CD8-positive, alpha-beta memory T cell (primary cell): ENCODE results near the gene DCAF11. TPM values are rescaled to one million over a fixed set of nuclear protein-coding genes. Genes with fewer than 3 reads are reported as not detected.

ENCODE experiments used
- CTCF ChIA-PET: fragments of 350-600 bp; sonication (Branson Sonifier 250); formaldehyde crosslinking; loops from one replicate; lab custom pipeline; 2021; ENCODE audit warnings: antibody characterized with exemption; lab: Charles Lee
- POLR2A ChIA-PET: fragments of 350-600 bp; sonication (Branson Sonifier 250); formaldehyde crosslinking; loops from one replicate; lab custom pipeline; 2021; ENCODE audit warnings: antibody characterized with exemption; lab: Charles Lee
- DNase-seq, 5 donors: peaks; one replicate each; pipeline versions ENCODE4 v3.0.0 to v3.0.0-alpha.2; 2020 to 2022; ENCODE audit warnings: mixed read lengths in 1 of 5
- H3K27ac ChIP-seq: one replicate; pipeline ENCODE4 v1.7.0; 2013; ENCODE audit warnings: low read depth, mild to moderate bottlenecking, low read length, moderate library complexity
- H3K27me3 ChIP-seq: 2 replicates; pipeline ENCODE4 v1.7.0; 2013; ENCODE audit warnings: low read length, mild to moderate bottlenecking; ENCODE audit not compliant: insufficient read depth, poor library complexity, severe bottlenecking
- H3K36me3 ChIP-seq: 2 replicates; pipeline ENCODE4 v1.7.0; 2013; ENCODE audit warnings: mild to moderate bottlenecking, low read length, moderate library complexity; ENCODE audit not compliant: insufficient read depth
- H3K4me1 ChIP-seq: 2 replicates; pipeline ENCODE4 v1.7.0; 2013; ENCODE audit warnings: mild to moderate bottlenecking, low read length, moderate library complexity; ENCODE audit not compliant: insufficient read depth
- H3K4me3 ChIP-seq: 2 replicates; pipeline ENCODE4 v1.7.0; 2013; ENCODE audit warnings: mild to moderate bottlenecking, low read length
- H3K9me3 ChIP-seq: 2 replicates; pipeline ENCODE4 v1.7.0; 2013; ENCODE audit warnings: mild to moderate bottlenecking, low read length
- H3K27ac Mint-ChIP-seq, 8 donors: one replicate each; pipeline ENCODE4 v1.8.0; 2020 to 2021; ENCODE audit warnings: mixed read lengths in 8 of 8, mild to moderate bottlenecking in 6 of 8, inconsistent platforms in 3 of 8, moderate library complexity in 3 of 8
- H3K27me3 Mint-ChIP-seq, 2 donors: one replicate each; pipeline ENCODE4 v1.8.0; 2020 to 2021; ENCODE audit warnings: mixed read lengths in 2 of 2, mild to moderate bottlenecking in 1 of 2, moderate library complexity in 1 of 2
- H3K36me3 Mint-ChIP-seq, 3 donors: one replicate each; pipeline ENCODE4 v1.8.0; 2020 to 2021; ENCODE audit warnings: mixed read lengths in 3 of 3, inconsistent platforms in 1 of 3, mild to moderate bottlenecking in 1 of 3
- H3K4me1 Mint-ChIP-seq, 3 donors: one replicate each; pipeline ENCODE4 v1.8.0; 2020 to 2021; ENCODE audit warnings: mixed read lengths in 3 of 3, inconsistent platforms in 1 of 3, mild to moderate bottlenecking in 1 of 3
- H3K4me3 Mint-ChIP-seq, 7 donors: one replicate each; pipeline ENCODE4 v1.8.0; 2020 to 2021; ENCODE audit warnings: mixed read lengths in 7 of 7, mild to moderate bottlenecking in 6 of 7, moderate library complexity in 4 of 7, inconsistent platforms in 2 of 7
- H3K9me3 Mint-ChIP-seq, 5 donors: one replicate each; pipeline ENCODE4 v1.8.0; 2020 to 2022; ENCODE audit warnings: mixed read lengths in 5 of 5, mild to moderate bottlenecking in 3 of 5, moderate library complexity in 2 of 5, inconsistent platforms in 1 of 5
- polyA plus RNA-seq: library from polyadenylated mRNA; unstranded; fragments of 300-500 nt; fragmentation: Illumina TruSeq; gene quantifications from one replicate; pipeline ENCODE4 v1.2.3, GENCODE V29; 2021
- total RNA-seq, 2 experiments: library from RNA; stranded (reverse); gene quantifications; one replicate each; pipeline ENCODE4 v1.2.3, GENCODE V29; 2021

DCAF11 gene
- total and polyA plus RNA-seq, 3 experiments from 2014 or later: 69.0 to 83.9 (median 72.4) TPM

DNA sequence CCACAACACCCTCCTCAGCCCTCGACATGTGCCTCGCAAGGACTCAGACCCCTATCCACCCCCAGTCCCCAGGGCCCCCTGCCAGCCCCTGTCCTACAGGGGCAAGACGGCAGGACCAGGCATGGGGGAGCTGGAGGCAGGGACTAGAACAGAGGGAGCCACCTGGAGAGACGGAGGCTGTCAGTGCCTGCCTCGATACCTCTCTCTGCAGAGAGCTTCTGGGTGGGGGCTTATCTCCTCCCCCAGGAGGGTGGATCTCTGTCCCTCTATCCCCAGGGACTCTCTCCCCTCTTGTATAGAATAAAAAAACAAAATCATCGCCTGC lies 45.2 kb upstream of the DCAF11 start:
- no peaks in the 10 kb centered on the region for H3K36me3 ChIP-seq
- peaks cover 5 to 21% of the 10 kb centered on the region in 2 donors for H3K27me3 Mint-ChIP-seq
- DNase-seq: no peak
- no peak overlapping the region for H3K4me3 Mint-ChIP-seq
- no peaks in the 10 kb centered on the region for H3K4me1 ChIP-seq
- peaks cover 0 to 3% (median 3%) of the 10 kb centered on the region in 3 donors for H3K4me1 Mint-ChIP-seq
- H3K4me3 ChIP-seq: no peak overlapping the region
- POLR2A ChIA-PET: no interaction called here
- H3K9me3 ChIP-seq: no peaks in the 10 kb centered on the region
- no peaks in the 10 kb centered on the region for H3K27me3 ChIP-seq
- H3K9me3 Mint-ChIP-seq: no peaks in the 10 kb centered on the region
- CTCF ChIA-PET: interaction anchor here (0.8 to 1.0 kb wide), 3 partner anchors 11 to 21 kb away, joined by 3 read pairs; no protein-coding TSS in a partner anchor
- no peaks in the 10 kb centered on the region for H3K36me3 Mint-ChIP-seq
- H3K27ac Mint-ChIP-seq: no peak overlapping the region
- H3K27ac ChIP-seq: no peak overlapping the region

DNA sequence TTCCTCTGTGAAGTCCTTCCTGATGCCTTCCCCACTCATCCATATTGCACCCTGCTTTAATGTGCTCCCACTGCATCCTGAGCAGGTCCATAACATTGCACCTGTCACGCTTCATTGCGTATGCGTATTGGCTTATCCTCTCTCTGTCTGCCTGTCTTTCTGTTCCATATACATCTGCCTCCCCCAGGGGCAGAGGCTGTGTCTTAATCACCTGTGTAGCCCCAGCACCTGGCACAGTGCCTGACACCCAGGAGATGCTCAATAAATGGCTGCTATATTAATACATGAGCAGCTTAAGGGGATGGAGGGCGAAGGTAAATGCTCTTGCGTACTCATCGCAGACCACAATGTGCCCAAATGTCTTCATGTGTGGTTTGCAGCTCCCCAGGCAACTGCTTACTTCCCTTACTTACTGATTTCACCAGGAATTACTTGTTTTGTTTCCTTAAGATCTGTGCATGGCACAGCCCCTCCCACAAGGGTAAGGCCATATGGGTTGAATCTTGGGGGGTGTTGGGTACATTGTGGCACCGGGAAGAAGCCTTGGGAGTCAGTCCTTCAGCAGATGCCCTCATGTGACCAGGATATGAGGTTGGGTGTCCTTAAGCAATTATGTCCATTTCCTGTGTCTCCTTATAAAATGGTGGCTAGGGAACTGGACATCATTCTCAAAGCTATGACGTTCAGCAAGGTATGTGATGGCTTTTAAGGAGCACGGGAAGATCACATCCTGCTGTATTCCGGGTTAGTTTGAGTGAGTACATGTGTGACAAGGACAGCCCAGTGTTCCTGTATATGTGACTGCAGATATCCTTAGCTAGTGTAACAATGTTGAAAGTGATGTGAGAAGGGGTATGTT lies 44.1 kb upstream of the DCAF11 start:
- Histone ChIP-seq H3K4me1 (no peaks in the 10 kb centered on the region), H3K36me3 (no peaks in the 10 kb centered on the region), H3K4me3 (no peak overlapping the region), H3K27me3 (no peaks in the 10 kb centered on the region), H3K9me3 (no peaks in the 10 kb centered on the region), H3K27ac (no peak overlapping the region)
- no peak for DNase-seq
- H3K9me3 Mint-ChIP-seq: no peaks in the 10 kb centered on the region
- POLR2A ChIA-PET: no interaction called here
- peaks cover 0 to 3% (median 3%) of the 10 kb centered on the region in 3 donors for H3K4me1 Mint-ChIP-seq
- H3K27ac Mint-ChIP-seq: no peak overlapping the region
- H3K36me3 Mint-ChIP-seq: no peaks in the 10 kb centered on the region
- CTCF ChIA-PET: interaction anchor here (0.8 to 1.0 kb wide), 2 partner anchors 10 to 20 kb away, joined by 3 read pairs; no protein-coding TSS in a partner anchor
- H3K27me3 Mint-ChIP-seq: peaks cover 5 to 21% of the 10 kb centered on the region in 2 donors
- no peak overlapping the region for H3K4me3 Mint-ChIP-seq

DNA sequence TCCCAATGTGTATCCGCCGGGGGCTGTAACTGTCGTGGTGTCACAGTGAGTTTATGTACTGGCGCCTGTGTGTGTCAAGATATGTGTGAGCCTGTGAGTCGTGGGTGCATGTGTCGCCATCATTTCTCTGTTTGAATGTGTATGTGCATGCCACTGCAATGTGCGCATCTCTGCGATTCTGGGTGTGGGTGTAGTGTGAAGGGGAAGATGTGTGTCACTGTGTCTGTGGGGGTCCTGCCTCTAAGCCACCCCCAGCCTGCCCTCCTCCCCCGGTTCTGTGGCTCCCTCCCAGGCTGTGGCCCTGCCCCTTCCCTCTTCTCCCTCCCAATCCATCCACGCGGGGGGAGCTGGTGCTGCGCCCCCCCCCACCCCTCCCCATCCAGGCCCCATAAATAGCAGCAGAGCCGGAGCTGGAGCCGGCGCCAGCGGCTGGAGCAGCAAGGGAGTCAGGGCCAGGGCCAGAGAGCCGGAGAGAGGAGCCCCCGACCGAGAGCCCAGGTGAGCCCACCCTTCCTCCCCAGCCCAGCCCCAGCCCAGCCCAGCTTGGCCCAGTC lies 43.4 kb upstream of the DCAF11 start, which contains the start of gene CPNE6:
CPNE6 (plus strand) TSS at position 419 of the 554 bp plus-strand sequence. CDS start 1,375 bp downstream, outside the sequence.
- Mint-ChIP-seq H3K9me3 (no peaks in the 10 kb centered on the region), H3K27me3 (peaks cover 5 to 21% of the 10 kb centered on the region in 2 donors), H3K27ac (no peak within 1 kb of the TSS), H3K4me1 (peaks cover 0 to 3% (median 3%) of the 10 kb centered on the region in 3 donors), H3K4me3 (no peak within 1 kb of the TSS), H3K36me3 (no peaks in the 10 kb centered on the region)
- ChIA-PET CTCF (no interaction called here), POLR2A (no interaction called here)
- DNase-seq: no peak
- Histone ChIP-seq H3K27me3 (no peaks in the 10 kb centered on the region), H3K36me3 (no peaks in the 10 kb centered on the region), H3K4me3 (no peak within 1 kb of the TSS), H3K27ac (no peak within 1 kb of the TSS), H3K4me1 (no peaks in the 10 kb centered on the region), H3K9me3 (no peaks in the 10 kb centered on the region)

DNA sequence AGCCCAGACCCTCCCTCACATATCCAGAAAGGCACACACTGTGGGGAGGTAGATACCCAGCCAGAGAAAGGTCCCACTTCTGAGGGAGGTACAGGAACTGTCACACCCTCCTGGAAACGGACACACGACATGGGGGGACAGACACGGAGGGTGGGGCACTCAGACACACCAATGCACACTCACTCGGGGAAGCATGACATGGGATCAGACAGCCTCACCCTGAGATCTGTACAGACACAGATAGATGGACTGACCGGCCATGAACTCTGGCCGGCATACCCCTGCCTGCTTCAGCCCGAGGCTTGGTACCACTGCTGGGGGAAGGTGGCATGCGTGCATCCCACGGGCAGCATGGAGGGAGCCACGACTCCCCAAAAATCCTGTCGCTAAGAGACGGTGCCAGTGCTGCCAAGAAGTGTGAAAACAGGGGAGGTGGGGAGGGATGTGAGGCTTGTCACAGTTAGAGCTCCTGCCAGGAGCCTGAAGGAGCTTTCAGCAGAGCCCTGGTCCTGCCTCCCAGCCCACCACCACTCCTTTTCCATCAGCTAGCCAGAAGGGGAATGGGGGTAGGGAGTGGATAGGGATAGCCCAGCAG lies 42.6 kb upstream of the DCAF11 start:
- no peaks in the 10 kb centered on the region for H3K4me1 ChIP-seq
- Mint-ChIP-seq H3K4me3 (no peak overlapping the region), H3K27me3 (peaks cover 4 to 21% of the 10 kb centered on the region in 2 donors), H3K4me1 (peaks cover 0 to 3% (median 3%) of the 10 kb centered on the region in 3 donors), H3K27ac (no peak overlapping the region), H3K36me3 (no peaks in the 10 kb centered on the region), H3K9me3 (no peaks in the 10 kb centered on the region)
- ChIA-PET POLR2A (no interaction called here), CTCF (interaction anchor here (1.2 to 2.2 kb wide), 2 partner anchors 9 to 37 kb away, joined by 3 to 8 read pairs; no protein-coding TSS in a partner anchor)
- DNase-seq: no peak
- no peaks in the 10 kb centered on the region for H3K36me3 ChIP-seq
- H3K4me3 ChIP-seq: no peak overlapping the region
- no peaks in the 10 kb centered on the region for H3K27me3 ChIP-seq
- no peak overlapping the region for H3K27ac ChIP-seq
- no peaks in the 10 kb centered on the region for H3K9me3 ChIP-seq

DNA sequence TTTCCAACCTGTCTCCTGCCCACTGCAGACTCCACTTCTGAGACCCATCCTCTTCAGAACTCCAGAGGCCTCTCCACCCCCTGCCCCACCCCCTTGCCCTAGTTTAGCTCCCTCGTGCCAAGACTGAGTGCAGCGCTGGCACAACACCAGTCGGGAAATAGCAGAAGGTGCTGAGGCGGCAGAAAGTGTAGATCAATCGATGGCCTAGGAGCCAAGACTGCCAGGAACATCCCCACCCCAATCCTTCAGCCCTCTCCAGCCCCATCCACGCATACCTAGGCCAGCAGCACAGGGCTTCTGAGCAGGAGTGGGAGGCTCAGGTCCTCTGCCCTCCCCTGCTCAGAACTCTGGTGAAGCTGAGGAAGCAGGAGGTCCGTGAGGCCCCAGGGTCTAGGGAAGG lies 42.1 kb upstream of the DCAF11 start:
- CTCF ChIA-PET: interaction anchor here (0.9 to 2.2 kb wide), 3 partner anchors 8 to 38 kb away, joined by 3 to 8 read pairs (median 3); no protein-coding TSS in a partner anchor
- peaks cover 4 to 21% of the 10 kb centered on the region in 2 donors for H3K27me3 Mint-ChIP-seq
- POLR2A ChIA-PET: no interaction called here

GRCh38 chr14:24072881-24073877 lies 41.4 kb upstream of the DCAF11 start:
- Histone ChIP-seq H3K36me3 (no peaks in the 10 kb centered on the region), H3K27me3 (no peaks in the 10 kb centered on the region), H3K4me3 (no peak overlapping the region), H3K27ac (no peak overlapping the region), H3K9me3 (no peaks in the 10 kb centered on the region), H3K4me1 (no peaks in the 10 kb centered on the region)
- Mint-ChIP-seq H3K4me3 (no peak overlapping the region), H3K9me3 (no peaks in the 10 kb centered on the region), H3K27me3 (peaks cover 5 to 21% of the 10 kb centered on the region in 2 donors), H3K4me1 (peaks cover 0 to 3% (median 3%) of the 10 kb centered on the region in 3 donors), H3K36me3 (no peaks in the 10 kb centered on the region), H3K27ac (peak overlapping the region in 1 of 8 donors; percentile 70)
- no peak for DNase-seq
- ChIA-PET CTCF (interaction anchor here (0.9 to 2.2 kb wide), 3 partner anchors 8 to 37 kb away, joined by 3 to 8 read pairs (median 3); no protein-coding TSS in a partner anchor), POLR2A (no interaction called here)

More for the DNA sequence above, 42.1 kb upstream of the DCAF11 start:
- no peak overlapping the region for H3K27ac Mint-ChIP-seq
- Histone ChIP-seq H3K27me3 (no peaks in the 10 kb centered on the region), H3K27ac (no peak overlapping the region), H3K4me3 (no peak overlapping the region), H3K36me3 (no peaks in the 10 kb centered on the region), H3K9me3 (no peaks in the 10 kb centered on the region), H3K4me1 (no peaks in the 10 kb centered on the region)
- peaks cover 0 to 3% (median 3%) of the 10 kb centered on the region in 3 donors for H3K4me1 Mint-ChIP-seq
- H3K36me3 Mint-ChIP-seq: no peaks in the 10 kb centered on the region
- no peak for DNase-seq
- H3K4me3 Mint-ChIP-seq: no peak overlapping the region
- no peaks in the 10 kb centered on the region for H3K9me3 Mint-ChIP-seq
